OCI-LY3 (cell line): Measurements from ENCODE around the gene KRTAP10-2.
"Not testable (repeated sequence)": the region's sequence is repeated elsewhere in the genome, so short reads cannot be mapped to it uniquely, and the experiment has no call there.

ENCODE experiments used
- H2AFZ ChIP-seq: fragments of 200-600, 300-600 bp; shearing (Covaris generic); 2 replicates; pipeline ENCODE4 v1.6.0; 2014; ENCODE audit warnings: antibody characterized with exemption, low read depth, low read length
- H3K27ac ChIP-seq: fragments of 200-600, 300-600 bp; sonication (generic); 2 replicates; pipeline ENCODE4 v1.5.1; 2014; ENCODE audit warnings: mild to moderate bottlenecking, low read length, moderate library complexity, mixed read lengths
- H3K27me3 ChIP-seq: fragments of 200-600, 300-600 bp; sonication (generic); 2 replicates; pipeline ENCODE4 v1.6.1; 2014; ENCODE audit warnings: low read depth, low read length, mixed read lengths
- H3K36me3 ChIP-seq: fragments of 200-600, 300-600 bp; sonication (generic); replicated peaks from 2 replicates; pipeline ENCODE3; 2014; ENCODE audit warnings: low read depth, low read length, mixed read lengths
- H3K4me1 ChIP-seq: fragments of 300-600, 200-600 bp; sonication (generic); 2 replicates; pipeline ENCODE4 v1.6.1; 2014; ENCODE audit warnings: low read length, mixed read lengths
- H3K4me2 ChIP-seq: fragments of 200-600, 300-600 bp; sonication (generic); 2 replicates; pipeline ENCODE4 v1.6.1; 2014; ENCODE audit warnings: low read length, mixed read lengths
- H3K4me3 ChIP-seq: fragments of 300-600, 200-600 bp; sonication (generic); 2 replicates; pipeline ENCODE4 v1.5.1; 2014; ENCODE audit warnings: antibody characterized with exemption, mild to moderate bottlenecking, low read length, moderate library complexity
- H3K79me2 ChIP-seq: fragments of 300-600, 200-600 bp; shearing (Covaris generic); 2 replicates; pipeline ENCODE4 v1.6.1; 2014; ENCODE audit warnings: mild to moderate bottlenecking, low read length, mixed read lengths
- H3K9ac ChIP-seq: fragments of 300-600, 200-600 bp; shearing (Covaris generic); 2 replicates; pipeline ENCODE4 v1.6.0; 2014; ENCODE audit warnings: mild to moderate bottlenecking, low read length, moderate library complexity
- H3K9me3 ChIP-seq: fragments of 200-600, 300-600 bp; shearing (Covaris generic); 2 replicates; pipeline ENCODE4 v1.6.1; 2014; ENCODE audit warnings: low read length, mixed read lengths; ENCODE audit not compliant: insufficient read depth
- H4K20me1 ChIP-seq: fragments of 200-600, 300-600 bp; sonication (generic); 2 replicates; pipeline ENCODE4 v1.6.1; 2016; ENCODE audit warnings: low read length, mixed read lengths; ENCODE audit not compliant: insufficient read depth
- CTCF ChIP-seq: fragments of 200-600, 300-600 bp; sonication (generic); IDR thresholded peaks from 2 replicates; pipeline ENCODE4 v1.5.1; 2014; ENCODE audit warnings: antibody characterized with exemption, low read length, low read depth
- EZH2phosphoT487 ChIP-seq: fragments of 200-600 bp; shearing (Covaris generic); IDR thresholded peaks from 2 replicates; pipeline ENCODE4 v1.6.1; 2018; ENCODE audit warnings: antibody characterized with exemption, mixed run types, low read depth

The KRTAP10-2 gene

GRCh38 chr21:44552136-44552535 is 831 bp upstream of the KRTAP10-2 start:
- Histone ChIP-seq H3K4me2 (no peak overlapping the region), H3K9me3 (0 out of 2 replicates have a peak, but pooled peaks cover 2% of the 10 kb centered on the region), H3K4me3 (no peak overlapping the region), H3K79me2 (no peaks in the 10 kb centered on the region), H3K27me3 (no peaks in the 10 kb centered on the region), H3K9ac (no peak overlapping the region), H4K20me1 (no peaks in the 10 kb centered on the region), H3K27ac (no peak overlapping the region), H3K4me1 (peaks cover 11% of the 10 kb centered on the region), H2AFZ (no peak overlapping the region), H3K36me3 (no peaks in the 10 kb centered on the region)
- no peak for TF ChIP-seq EZH2phosphoT487
- TF ChIP-seq CTCF: no peak

GRCh38 chr21:44550807-44551206 is 498 bp downstream of the KRTAP10-2 start:
- no peaks in the 10 kb centered on the region for H3K36me3 ChIP-seq
- no peaks in the 10 kb centered on the region for H3K27me3 ChIP-seq
- no peak overlapping the region for H3K4me3 ChIP-seq
- H3K9ac ChIP-seq: no peak overlapping the region
- no peak overlapping the region for H3K4me2 ChIP-seq
- H3K9me3 ChIP-seq: 0 out of 2 replicates have a peak, but pooled peaks cover 9% of the 10 kb centered on the region
- H3K27ac ChIP-seq: no peak overlapping the region
- no peaks in the 10 kb centered on the region for H3K79me2 ChIP-seq
- no peak for TF ChIP-seq CTCF
- TF ChIP-seq EZH2phosphoT487: no peak
- H2AFZ ChIP-seq: no peak overlapping the region
- no peaks in the 10 kb centered on the region for H4K20me1 ChIP-seq
- peaks cover 3% of the 10 kb centered on the region for H3K4me1 ChIP-seq

DNA sequence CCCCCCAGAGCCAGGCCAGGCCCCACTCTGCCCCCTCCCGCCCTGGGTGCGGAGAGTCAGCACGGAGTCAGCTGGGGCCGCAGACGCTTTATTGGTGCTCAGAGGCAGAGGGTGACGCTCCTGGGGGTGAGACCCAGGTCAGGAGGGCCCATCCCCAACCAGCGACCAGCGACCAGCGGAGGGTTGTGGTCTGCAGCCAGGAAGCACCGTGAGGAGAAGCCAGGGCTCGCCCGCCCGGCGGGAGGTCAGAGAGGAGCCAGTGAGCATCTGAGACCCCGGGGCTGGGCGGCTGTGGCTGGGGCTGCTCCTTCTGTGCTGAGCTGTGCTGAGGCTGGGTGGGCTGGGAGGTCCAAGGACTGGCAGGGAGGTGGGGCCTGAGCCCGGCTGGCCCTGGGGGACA is 1.0 kb downstream of the KRTAP10-2 start:
- not testable (repeated sequence) for H3K9me3 ChIP-seq, H3K4me3 ChIP-seq, H3K79me2 ChIP-seq, H3K9ac ChIP-seq, H3K4me1 ChIP-seq, H3K4me2 ChIP-seq, H2AFZ ChIP-seq, H3K36me3 ChIP-seq, H3K27ac ChIP-seq, H3K27me3 ChIP-seq, H4K20me1 ChIP-seq

GRCh38 chr21:44549525-44550211 is 1.6 kb downstream of the KRTAP10-2 start:
- Histone ChIP-seq H4K20me1 (no peaks in the 10 kb centered on the region), H3K36me3 (no peaks in the 10 kb centered on the region), H3K4me2 (no peak overlapping the region), H3K9me3 (0 out of 2 replicates have a peak, but pooled peaks cover 9% of the 10 kb centered on the region), H2AFZ (no peak overlapping the region), H3K79me2 (no peaks in the 10 kb centered on the region), H3K4me1 (peaks cover 3% of the 10 kb centered on the region), H3K27me3 (no peaks in the 10 kb centered on the region), H3K27ac (no peak overlapping the region), H3K9ac (no peak overlapping the region), H3K4me3 (no peak overlapping the region)
- TF ChIP-seq EZH2phosphoT487 (no peak), CTCF (no peak)
